Measurements from ENCODE around the gene PPP3CA. TPM values are rescaled to one million over a fixed set of nuclear protein-coding genes. Genes with fewer than 3 reads are reported as not detected.

Gene PPP3CA
- total RNA-seq, 3 donors from 2014 or later = 32.4 to 59.6 (median 47.8) TPM

GRCh38 chr4:101348995-101349800 is 1.9 kb upstream of the PPP3CA start:
- intact Hi-C loops (cut with DNase I; ENCODE audit: low total_unique reads) = no loop called here
- no peaks in the 10 kb centered on the region for H3K9me3 ChIP-seq
- H3K4me1 ChIP-seq = peaks cover 0 to 4% of the 10 kb centered on the region in 2 donors
- peak overlapping the region in 1 of 3 donors; percentile 92 for H3K4me3 ChIP-seq
- no peaks in the 10 kb centered on the region for H3K27me3 ChIP-seq
- no peak for TF ChIP-seq POLR2AphosphoS5 (IDR thresholded peaks at IDR 0.05)
- no peak for TF ChIP-seq POLR2A (IDR thresholded peaks at IDR 0.05)
- no peak for TF ChIP-seq CTCF (IDR thresholded peaks at IDR 0.05)
- H3K36me3 ChIP-seq = no peaks in the 10 kb centered on the region
- H3K27ac ChIP-seq = peak overlapping the region; percentile 66 to 93
- DNase-seq (ENCODE audit: low spot score in 2 of 2) = peak; percentile 41 to 61

GRCh38 chr4:101348367-101348827 is 1.1 kb upstream of the PPP3CA start:
- TF ChIP-seq POLR2AphosphoS5 (IDR thresholded peaks at IDR 0.05) (no peak), POLR2A (IDR thresholded peaks at IDR 0.05) (no peak), CTCF (IDR thresholded peaks at IDR 0.05) (no peak)

GRCh38 chr4:101347557-101348366 is 436 bp upstream of the PPP3CA start:
- no peaks in the 10 kb centered on the region for H3K27me3 ChIP-seq
- intact Hi-C loops (cut with DNase I; ENCODE audit: low total_unique reads) = no loop called here

More at GRCh38 chr4:101348367-101348827, 1.1 kb upstream of the PPP3CA start:
- Histone ChIP-seq H3K9me3 (no peaks in the 10 kb centered on the region), H3K4me1 (peaks cover 0 to 4% of the 10 kb centered on the region in 2 donors), H3K27me3 (no peaks in the 10 kb centered on the region), H3K4me3 (peak overlapping the region; percentile 88 to 92 (median 91)), H3K36me3 (no peaks in the 10 kb centered on the region), H3K27ac (peak overlapping the region; percentile 93 to 96)
- intact Hi-C loops (cut with DNase I; ENCODE audit: low total_unique reads) = no loop called here
- peak; percentile 46 to 51 for DNase-seq (ENCODE audit: low spot score in 2 of 2)

GRCh38 chr4:101346351-101347266 is 717 bp downstream of the PPP3CA start:
- H3K9me3 ChIP-seq = no peaks in the 10 kb centered on the region
- intact Hi-C loops (cut with DNase I; ENCODE audit: low total_unique reads) = no loop called here
- no peaks in the 10 kb centered on the region for H3K27me3 ChIP-seq

More at GRCh38 chr4:101347557-101348366, 436 bp upstream of the PPP3CA start:
- peaks cover 0 to 4% of the 10 kb centered on the region in 2 donors for H3K4me1 ChIP-seq
- H3K36me3 ChIP-seq = no peaks in the 10 kb centered on the region
- no peaks in the 10 kb centered on the region for H3K9me3 ChIP-seq
- TF ChIP-seq POLR2A (IDR thresholded peaks at IDR 0.05) (peak; percentile 42), CTCF (IDR thresholded peaks at IDR 0.05) (peak in 2 of 3 donors; percentile 22 to 25), POLR2AphosphoS5 (IDR thresholded peaks at IDR 0.05) (peak; percentile 69 to 91 (median 84))
- peak; percentile 97 to 99 for DNase-seq (ENCODE audit: low spot score in 2 of 2)
- H3K4me3 ChIP-seq = peak overlapping the region; percentile 88 to 92 (median 91)
- peak overlapping the region; percentile 93 to 96 for H3K27ac ChIP-seq

More at GRCh38 chr4:101346351-101347266, 717 bp downstream of the PPP3CA start:
- Histone ChIP-seq H3K4me1 (peaks cover 0 to 4% of the 10 kb centered on the region in 2 donors), H3K27ac (peak overlapping the region; percentile 93 to 96), H3K36me3 (no peaks in the 10 kb centered on the region), H3K4me3 (peak overlapping the region; percentile 88 to 92 (median 91))
- DNase-seq (ENCODE audit: low spot score in 2 of 2) = peak; percentile 35 to 61
- TF ChIP-seq POLR2AphosphoS5 (IDR thresholded peaks at IDR 0.05) (peak in 1 of 3 donors; percentile 10), POLR2A (IDR thresholded peaks at IDR 0.05) (no peak)

All from breast epithelium (tissue), 4 donors.